A673 (cell line): ENCODE results near the gene CASZ1.

Experiments used
- EZH2 ChIP-seq: fragments of 200-600 bp; sonication (generic); IDR thresholded peaks from 2 replicates; pipeline ENCODE4 v1.6.1; 2017; ENCODE audit warnings: borderline replicate concordance, low read depth, mild to moderate bottlenecking, mixed read lengths, antibody characterized with exemption, low read length; ENCODE audit not compliant: poor library complexity, severe bottlenecking
- TF ChIP-seq, protein P1 (sequence below): fragments of 300-800, 200-600 bp; sonication (generic); conservative IDR thresholded peaks from 2 replicates; pipeline ENCODE4 v1.5.1; 2017; ENCODE audit warnings: low read depth, mild to moderate bottlenecking, antibody characterized with exemption, low read length, moderate library complexity, mixed read lengths

DNA sequence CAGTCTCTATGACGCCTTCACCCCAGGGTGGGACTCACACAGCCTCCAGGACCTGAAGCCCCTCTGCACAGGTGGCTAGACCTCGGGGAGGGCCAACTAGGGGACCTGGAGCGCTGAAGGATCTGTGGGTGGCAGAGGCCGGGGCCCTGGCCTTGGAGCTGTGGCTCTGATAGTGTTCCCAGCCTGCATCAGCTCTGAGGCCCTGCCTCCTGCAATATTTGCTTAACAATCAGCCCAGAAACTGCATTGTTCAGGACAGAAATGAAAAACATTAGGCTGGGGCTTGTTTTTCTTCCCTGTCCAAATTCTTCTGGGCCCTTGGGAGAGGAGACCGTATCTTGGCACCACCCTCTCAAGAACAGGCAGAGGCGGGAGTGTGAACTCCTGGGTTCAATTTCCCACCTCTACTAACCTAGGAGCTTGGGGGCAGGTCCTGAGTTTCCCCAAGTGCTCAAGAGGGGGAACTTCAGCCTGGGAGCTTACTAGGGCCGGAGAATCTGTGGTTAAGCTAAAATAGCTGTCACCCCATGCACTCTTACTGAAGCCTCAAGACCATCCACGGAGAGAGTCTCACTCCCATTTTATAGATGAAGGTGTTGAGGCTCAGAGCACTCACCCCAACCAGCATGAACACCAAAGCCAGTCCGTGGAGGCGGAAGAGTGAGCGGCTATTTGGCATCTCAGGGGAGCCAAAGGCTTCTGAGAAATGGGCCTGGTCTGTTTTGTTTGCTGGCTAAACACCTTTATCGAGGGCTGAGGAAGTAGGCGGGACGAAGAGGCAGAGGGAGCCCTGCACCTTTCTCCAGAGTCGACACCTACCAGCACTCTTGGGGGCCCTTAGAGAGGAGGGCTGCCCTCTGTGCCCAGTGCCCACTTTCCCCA lies 18.8 kb upstream of the CASZ1 start:
- TF ChIP-seq, protein P1, sequence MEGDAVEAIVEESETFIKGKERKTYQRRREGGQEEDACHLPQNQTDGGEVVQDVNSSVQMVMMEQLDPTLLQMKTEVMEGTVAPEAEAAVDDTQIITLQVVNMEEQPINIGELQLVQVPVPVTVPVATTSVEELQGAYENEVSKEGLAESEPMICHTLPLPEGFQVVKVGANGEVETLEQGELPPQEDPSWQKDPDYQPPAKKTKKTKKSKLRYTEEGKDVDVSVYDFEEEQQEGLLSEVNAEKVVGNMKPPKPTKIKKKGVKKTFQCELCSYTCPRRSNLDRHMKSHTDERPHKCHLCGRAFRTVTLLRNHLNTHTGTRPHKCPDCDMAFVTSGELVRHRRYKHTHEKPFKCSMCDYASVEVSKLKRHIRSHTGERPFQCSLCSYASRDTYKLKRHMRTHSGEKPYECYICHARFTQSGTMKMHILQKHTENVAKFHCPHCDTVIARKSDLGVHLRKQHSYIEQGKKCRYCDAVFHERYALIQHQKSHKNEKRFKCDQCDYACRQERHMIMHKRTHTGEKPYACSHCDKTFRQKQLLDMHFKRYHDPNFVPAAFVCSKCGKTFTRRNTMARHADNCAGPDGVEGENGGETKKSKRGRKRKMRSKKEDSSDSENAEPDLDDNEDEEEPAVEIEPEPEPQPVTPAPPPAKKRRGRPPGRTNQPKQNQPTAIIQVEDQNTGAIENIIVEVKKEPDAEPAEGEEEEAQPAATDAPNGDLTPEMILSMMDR: no peak
- no peak for TF ChIP-seq EZH2
